DMS153 (cell line): Measurements from ENCODE around the gene GJC1.

Source experiments
- DNase-seq: peaks from one replicate; lab custom pipeline; 2025; lab: John Stamatoyannopoulos, UW

GJC1 gene

DNA sequence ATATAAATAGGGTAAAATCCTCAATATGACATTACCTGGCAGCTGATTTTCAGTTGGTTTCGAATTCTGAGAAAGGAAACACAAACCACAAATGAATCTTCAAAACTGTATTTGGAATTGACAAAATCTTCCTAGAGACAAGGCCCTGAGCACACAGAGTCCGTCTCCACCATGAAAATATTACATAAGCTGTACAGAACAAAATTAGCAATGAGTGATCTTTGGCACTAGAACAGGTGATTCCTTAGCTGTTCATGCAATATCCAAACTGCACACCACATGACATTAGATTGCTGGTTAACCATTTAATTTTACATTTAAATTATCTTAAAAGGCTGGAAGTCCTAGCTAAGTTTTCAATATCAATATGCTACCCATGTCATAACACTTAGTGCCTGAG lies 31.7 kb downstream of the GJC1 start:
- DNase-seq, result no peak

DNA sequence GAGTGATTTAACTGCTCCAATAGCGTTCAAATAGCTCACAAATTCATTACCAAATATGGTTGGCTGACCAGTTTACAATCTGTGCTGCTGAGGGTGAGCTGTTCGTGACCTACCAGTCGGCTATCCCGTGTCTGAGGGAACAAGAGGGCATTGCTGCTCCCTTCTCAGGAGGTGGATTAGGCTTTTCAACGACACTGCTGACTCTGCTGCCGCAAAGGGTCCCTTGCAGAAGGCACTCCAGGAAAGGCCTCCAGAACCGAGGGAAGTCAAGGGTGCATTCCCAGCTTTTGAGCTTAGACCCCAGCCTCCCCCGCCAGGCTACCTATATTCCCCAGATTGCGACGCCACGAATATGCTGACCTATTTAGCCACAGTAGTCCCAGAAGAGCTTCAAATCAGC lies 32.3 kb downstream of the GJC1 start:
- DNase-seq, result no peak

DNA sequence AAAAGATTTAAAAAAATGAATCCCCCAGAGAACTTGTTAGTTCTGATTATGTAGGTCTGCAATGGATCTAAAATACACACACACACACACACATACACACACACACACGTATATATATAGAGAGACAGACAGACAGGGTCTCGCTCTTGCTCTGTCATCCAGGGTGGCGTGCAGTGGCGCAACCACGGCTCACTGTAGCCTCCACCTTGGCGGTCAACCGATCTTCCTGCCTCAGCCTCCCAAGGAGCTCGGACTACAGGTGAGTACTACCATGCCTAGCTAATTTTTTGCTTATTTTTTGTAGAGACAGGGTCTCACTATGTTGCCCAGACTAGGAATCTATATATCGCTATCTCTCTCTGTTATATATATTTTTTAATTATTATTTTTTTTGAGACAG lies 33.4 kb downstream of the GJC1 start:
- DNase-seq, result no peak

- DNase-seq, result no peak
Measured at GRCh38 chr17:44795928-44796327, 34.2 kb downstream of the GJC1 start.

DNA sequence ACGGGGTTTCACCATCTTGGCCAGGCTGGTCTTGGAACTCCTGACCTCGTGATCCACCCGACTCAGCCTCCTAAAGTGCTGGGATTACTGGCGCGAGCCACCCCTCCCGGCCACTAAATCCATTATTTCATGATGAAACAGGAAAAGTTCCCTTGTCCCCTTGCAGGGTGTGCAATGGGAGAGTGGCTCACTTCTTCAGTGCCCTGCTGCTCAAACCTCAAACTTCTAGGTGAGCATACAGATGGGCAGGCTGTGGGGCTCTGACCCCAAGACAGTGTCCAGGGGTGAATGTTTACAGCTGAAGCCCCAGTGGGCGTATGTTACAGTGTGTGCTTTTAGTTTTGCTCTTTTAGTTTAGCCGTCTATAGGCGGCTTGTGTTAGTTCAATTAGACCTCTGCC lies 34.7 kb downstream of the GJC1 start:
- no peak for DNase-seq

DNA sequence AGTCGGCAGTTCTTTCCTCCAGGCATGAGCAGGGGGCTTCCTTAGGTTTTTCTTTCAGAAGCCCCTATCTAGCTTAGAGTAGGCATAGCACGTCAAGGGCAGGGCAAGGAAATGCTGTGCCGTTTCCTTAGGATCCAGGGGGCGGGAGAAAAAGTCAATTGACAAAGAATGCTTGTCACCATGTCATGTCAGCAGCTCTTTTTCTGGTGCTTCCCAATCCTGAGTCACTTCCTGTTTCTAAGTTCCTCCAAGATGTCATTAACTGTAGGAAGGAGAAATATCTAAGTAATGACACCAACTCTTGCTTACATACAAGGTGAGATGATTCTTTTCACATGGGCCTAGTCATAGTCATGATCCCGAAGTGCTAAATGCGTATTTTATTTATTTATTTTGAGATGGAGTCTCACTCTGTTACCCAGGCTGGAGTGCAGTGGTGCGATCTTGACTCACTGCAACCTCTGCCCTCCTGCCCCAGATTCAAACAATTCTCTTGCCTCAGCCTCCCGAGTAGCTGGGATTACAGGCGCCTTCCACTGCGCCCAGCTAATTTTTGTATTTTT lies 35.2 kb downstream of the GJC1 start:
- DNase-seq, result no peak

DNA sequence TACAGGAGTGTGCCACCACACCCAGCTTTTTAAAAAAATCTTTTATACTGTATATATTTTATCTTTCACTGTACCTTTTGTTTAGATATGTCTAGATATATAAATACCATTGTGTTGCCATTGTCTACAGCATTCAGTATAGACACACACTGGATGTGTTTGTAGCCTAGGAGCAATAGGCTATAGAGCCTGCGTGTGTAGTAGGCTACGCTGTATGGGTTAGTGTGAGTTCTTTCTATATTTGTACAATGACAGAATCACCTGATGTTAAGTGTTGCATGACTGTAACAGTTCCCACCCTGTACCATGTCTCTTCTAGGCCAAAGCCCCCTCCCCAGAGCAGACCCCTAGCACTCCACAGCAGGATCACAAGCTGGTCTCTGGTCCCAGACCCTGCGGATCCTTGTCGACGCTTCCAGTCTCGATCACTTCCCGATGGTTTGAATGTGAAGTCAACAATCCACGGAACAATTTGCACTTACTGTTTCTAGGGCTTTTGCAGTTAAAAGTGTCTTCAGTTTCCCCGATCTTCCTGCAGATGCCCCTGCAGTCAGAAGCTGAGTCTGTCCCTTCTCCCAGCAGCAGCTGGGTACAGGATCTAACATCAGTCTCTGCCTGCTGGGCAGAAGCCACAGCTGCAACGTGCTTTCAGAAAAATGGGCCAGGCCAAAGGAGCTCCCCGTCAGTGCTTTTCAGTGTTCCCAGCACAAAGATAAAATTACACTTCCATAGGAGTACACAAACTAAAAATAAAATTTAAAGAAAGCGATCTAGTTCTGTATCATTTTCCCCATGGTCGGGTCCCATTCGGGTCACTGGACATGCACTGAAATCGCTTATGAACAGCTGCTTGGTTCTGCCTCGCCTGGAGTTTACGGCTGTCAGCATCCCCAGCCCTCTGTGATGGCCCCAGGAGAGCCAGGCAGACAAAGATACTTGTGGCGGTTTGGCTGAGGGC lies 35.9 kb downstream of the GJC1 start:
- DNase-seq, result no peak

DNA sequence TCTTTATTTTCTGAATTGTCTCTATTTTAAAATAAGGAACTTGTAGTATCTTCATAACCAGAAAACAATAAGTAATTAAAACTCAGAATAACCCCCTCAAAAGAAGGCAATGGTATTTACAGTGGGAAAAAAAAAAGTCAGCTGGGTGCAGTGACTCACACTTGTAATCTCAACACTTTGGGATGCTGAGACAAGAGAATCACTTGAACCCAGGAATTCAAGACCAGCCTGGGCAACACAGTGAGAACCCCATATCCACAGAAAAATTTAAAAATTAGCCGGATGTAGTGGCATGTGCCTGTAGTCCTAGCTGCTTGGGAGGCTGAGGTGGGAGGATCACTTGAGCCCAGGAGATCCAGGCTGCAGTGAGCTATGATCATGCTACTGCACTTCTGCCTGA lies 37.8 kb downstream of the GJC1 start:
- DNase-seq, result no peak

DNA sequence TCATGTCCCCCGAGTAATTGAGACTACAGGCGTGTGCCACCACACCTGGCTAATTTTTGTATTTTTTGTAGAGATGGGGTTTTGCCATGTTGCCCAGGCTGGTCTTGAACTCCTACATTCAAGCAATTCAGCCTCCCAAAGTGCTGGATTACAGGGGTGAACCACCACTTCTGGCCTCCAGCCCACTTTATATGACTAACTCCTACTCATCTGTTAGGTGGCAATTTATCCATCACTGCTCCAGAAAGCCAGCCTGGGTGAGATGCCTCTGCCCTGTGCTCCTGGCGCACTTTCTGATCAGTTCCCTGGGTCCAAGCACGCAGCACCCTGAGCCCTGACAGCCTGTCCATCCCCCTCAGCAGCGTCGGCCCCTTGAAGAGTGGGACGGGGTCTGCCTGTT lies 41.9 kb downstream of the GJC1 start:
- DNase-seq, result no peak

- DNase-seq, result no peak
Measured at GRCh38 chr17:44787271-44787940, 42.7 kb downstream of the GJC1 start.

DNA sequence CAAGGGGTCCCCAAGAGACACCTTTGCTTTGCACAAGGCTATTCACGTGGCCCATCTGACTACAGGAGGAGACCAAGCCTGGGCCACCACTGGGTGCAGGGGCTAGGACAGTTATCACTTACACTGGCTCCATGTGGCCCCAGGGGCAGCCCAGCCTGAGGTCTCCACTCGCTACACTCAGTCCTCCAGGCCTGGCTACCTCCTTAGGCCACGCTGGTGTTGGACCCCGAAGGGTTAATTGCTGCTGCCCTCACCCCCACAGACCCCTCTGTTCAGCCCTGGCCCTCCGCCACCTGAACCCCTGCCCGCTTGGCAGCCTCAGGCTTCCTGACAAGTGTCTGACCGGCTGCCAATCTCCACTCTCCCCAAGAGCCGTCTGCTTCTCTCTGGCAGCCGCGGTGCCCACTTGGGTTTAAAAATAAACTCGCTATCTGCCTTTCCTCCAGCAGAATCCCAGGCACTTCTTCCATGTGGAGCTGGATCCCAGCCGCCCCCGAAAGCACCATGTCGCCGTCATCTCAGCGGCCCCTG lies 43.5 kb downstream of the GJC1 start:
- no peak for DNase-seq

DNA sequence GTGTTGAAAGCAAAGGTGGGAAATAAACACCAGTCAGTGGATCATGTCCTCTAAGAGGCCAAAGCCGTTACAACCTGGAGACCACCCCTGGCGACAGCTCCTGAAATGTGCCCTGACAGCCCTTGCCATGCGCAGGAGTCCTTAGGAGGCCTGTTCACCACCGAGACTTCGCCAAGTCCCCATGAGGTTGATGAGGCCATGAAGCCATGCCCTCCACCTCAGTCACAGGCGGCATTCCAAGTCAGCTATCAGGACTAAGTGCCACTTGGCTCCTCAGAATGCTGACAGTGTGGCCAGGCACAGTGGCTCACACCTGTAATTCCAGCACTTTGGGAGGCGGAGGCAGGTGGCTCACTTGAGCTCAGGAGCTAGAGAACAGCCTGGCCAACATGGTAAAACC lies 44.2 kb downstream of the GJC1 start:
- no peak for DNase-seq

DNA sequence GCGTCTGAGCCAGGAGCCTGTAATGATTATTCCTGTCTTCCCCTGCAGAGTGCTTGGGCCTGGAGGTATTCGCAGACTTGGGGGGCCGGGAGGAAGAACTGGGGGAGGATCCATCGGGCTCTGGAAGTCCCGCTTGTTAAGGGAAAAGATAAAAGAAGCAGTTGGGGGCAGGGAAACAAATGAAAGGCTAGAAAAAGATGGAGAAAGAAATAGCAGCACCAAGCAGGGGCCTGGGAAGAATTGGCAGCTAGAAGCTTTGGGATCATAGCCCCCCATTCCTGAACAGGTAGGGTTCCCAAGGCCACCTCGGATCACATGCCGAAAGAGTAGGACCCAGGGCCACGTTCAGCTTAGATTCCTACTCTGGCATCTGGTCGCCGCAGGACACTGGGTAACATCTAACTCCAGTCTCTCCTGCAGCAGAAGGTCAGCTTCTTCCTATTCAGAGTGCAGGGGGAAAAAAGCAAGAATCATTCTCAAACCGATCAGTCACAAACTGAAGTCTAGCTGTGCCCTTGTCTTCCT lies 47.7 kb downstream of the GJC1 start:
- DNase-seq, result no peak

DNA sequence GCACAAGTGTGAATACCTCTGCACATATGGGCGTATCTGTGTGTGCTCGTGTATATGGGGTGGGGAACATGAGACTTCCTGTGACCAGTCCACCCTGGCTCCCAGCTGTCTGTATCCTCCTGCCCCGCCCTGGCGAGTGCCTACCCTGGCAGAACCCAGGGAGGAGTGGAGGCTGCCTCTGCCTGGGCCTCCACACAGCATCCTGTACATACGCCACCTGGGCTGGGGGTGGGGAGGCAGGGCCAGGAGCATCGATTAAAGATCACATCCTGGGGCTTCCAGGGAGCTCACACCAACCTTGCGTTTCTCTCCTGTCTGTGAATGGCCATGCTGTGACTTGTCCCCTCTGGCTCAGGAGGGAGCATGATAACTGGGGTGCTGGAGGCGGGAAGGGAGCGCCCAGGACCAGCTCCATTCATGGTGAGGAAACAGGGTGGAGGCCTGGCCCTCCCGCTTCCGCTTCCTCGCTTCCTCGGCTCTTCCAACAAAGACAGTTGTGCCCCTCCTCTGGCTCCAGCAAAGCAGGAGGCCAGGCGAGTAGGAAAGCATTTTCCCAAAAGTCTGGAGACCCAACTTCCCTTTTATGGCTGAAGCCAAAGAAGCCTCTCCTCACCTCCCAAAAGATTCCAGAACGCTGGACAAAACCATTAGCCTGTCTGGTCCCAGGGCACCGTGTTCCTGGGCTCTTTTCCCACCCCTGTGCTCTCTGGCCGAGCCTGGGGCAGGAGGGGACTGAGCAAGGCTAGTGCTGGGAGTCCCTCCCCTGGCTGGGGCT lies 48.3 kb downstream of the GJC1 start:
- no peak for DNase-seq

- DNase-seq, result no peak
Measured at GRCh38 chr17:44780845-44781480, 49.1 kb downstream of the GJC1 start.

DNA sequence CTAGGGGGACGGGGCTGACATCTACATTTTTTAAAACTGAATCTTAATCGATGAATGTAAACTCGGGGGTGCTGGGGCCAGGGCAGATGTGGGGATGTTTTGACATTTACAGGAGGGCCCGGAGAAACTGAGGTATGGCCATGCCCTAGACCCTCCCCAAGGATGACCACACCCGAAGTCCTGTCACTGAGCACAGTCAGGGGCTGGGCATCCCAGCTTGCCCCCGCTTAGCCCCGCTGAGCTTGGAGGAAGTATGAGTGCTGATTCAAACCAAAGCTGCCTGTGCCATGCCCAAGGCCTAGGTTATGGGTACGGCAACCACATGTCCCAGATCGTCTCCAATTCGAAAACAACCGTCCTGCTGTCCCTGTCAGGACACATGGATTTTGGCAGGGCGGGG lies 49.9 kb downstream of the GJC1 start:
- no peak for DNase-seq

DNA sequence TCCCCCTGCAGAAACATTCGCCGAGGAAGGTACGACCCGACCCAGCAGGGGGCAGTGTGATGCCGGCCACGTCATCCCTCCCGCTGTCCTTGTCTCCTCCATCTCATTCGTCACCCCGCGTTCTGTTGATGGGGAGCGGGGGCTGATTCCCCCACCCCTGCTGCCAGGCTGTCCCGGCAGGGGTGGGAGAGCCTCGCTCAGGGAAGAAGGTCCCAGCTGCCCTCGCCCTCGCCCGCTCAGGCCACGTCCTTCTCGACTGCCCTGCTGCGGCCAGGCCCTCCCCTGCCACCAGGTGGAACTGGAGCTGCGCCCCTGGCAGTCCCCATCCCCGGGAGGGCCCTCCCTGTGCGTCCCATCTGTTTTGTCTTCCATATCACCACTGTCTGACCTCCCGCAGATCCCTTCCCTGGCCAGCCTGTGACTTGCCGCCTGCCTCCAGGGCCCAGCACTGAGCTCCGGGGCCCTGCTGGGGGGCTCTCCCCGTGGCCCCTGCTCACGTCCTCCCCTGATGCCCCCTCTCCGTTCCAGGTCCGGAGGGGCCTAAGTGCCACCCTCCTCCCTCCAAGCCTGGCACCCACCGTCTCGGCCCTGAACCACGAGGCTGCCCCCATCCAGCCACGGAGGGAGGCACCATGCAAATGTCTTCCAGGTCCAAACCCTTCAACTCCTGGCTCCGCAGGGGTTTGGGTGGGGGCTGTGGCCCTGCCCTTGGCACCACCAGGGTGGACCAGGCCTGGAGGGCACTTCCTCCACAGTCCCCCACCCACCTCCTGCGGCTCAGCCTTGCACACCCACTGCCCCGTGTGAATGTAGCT lies 50.7 kb downstream of the GJC1 start:
- DNase-seq, result peak; percentile 34

- no peak for DNase-seq
Measured at GRCh38 chr17:44778656-44779210, 51.4 kb downstream of the GJC1 start.

- DNase-seq, result no peak
Measured at GRCh38 chr17:44777394-44778348, 52.4 kb downstream of the GJC1 start.
